HepG2 (cell line): ENCODE measurements around the gene MCMBP. TPM values are rescaled to one million over a fixed set of nuclear protein-coding genes. Genes with fewer than 3 reads are reported as not detected.

Experiments used
- ATAC-seq: fragments of 200-7000 bp; cut with Tn5 transposase; 3 replicates; pipeline ENCODE4 v1.9.1; 2020; ENCODE audit warnings: mild to moderate bottlenecking, moderate library complexity
- BruUV-seq: library from RNA; stranded (reverse); fragments of 400-500 nt; replicated peaks from 2 replicates; lab custom pipeline; 2021; lab: Mats Ljungman, UMichigan
- CTCF ChIA-PET: fragments of 300-600 bp; formaldehyde crosslinking; extraction: SDS; loops from one replicate; lab custom pipeline; 2021; ENCODE audit warnings: low total read pairs, inconsistent platforms, low intra/inter-chr PET ratio; lab: Yijun Ruan, JAX
- POLR2A ChIA-PET: fragments of 350-600 bp; sonication (Branson Sonifier 250); formaldehyde crosslinking; loops from one replicate; lab custom pipeline; 2020; ENCODE audit warnings: antibody characterized with exemption, inconsistent platforms; lab: Yijun Ruan, JAX
- DNase-seq: peaks from one replicate; pipeline ENCODE4 v3.0.0-alpha.2; 2015; ENCODE audit warnings: low spot score
- FAIRE-seq: peaks from 3 replicates; lab custom pipeline; 2011; peaks lifted over from hg19 to GRCh38; lab: Jason Lieb, UNC
- H2AFZ ChIP-seq: one replicate; pipeline ENCODE4 v1.6.1; 2011; ENCODE audit warnings: low read length, inconsistent platforms
- H3K27ac ChIP-seq: fragments of 300-600 bp; 3 replicates; pipeline ENCODE4 v1.8.0; 2011; ENCODE audit warnings: mixed run types, mild to moderate bottlenecking, mixed read lengths, low read length, inconsistent platforms; ENCODE audit not compliant: insufficient read depth; ENCODE audit errors: extremely low read length
- H3K27me3 ChIP-seq, 2 experiments: fragments of 200-600 bp in 1 of 2; 2 replicates in 1 of 2; 3 replicates in 1 of 2; pipeline versions ENCODE4 v1.6.0 to v1.8.0; 2011; ENCODE audit warnings: low read length in 2 of 2, mild to moderate bottlenecking in 2 of 2, moderate library complexity in 2 of 2, inconsistent platforms in 1 of 2; ENCODE audit not compliant: insufficient read depth in 2 of 2, control insufficient read depth in 1 of 2
- H3K36me3 ChIP-seq, 2 experiments: fragments of 200-600 bp in 1 of 2; replicated peaks in 1 of 2; 2 replicates in 1 of 2; 3 replicates in 1 of 2; pipeline versions ENCODE4 v1.5.1 to v1.8.0; 2011; ENCODE audit warnings: low read length in 2 of 2, inconsistent platforms in 1 of 2; ENCODE audit not compliant: insufficient read depth in 2 of 2, control insufficient read depth in 1 of 2
- H3K4me1 ChIP-seq: 2 replicates; pipeline ENCODE4 v1.5.1; 2012; ENCODE audit warnings: low read length, inconsistent platforms; ENCODE audit not compliant: insufficient read depth
- H3K4me2 ChIP-seq: 2 replicates; pipeline ENCODE4 v1.6.0; 2011; ENCODE audit warnings: low read depth, low read length, inconsistent platforms
- H3K4me3 ChIP-seq, 3 experiments: fragments of 200-600 bp in 1 of 3; sonication (generic), shearing (Covaris generic) in 1 of 3; replicated peaks in 1 of 3; 2 replicates each; pipeline ENCODE4 v1.5.1; 2011 to 2016; ENCODE audit warnings: low read length in 3 of 3, inconsistent platforms in 2 of 3, low read depth in 2 of 3, mild to moderate bottlenecking in 2 of 3, control low read depth in 1 of 3, mixed read lengths in 1 of 3; ENCODE audit not compliant: insufficient read depth in 1 of 3
- H3K79me2 ChIP-seq: one replicate; pipeline ENCODE4 v1.6.1; 2011; ENCODE audit warnings: low read length, inconsistent platforms; ENCODE audit not compliant: insufficient read depth
- H3K9ac ChIP-seq: 2 replicates; pipeline ENCODE4 v1.6.0; 2011; ENCODE audit warnings: mild to moderate bottlenecking, low read depth, low read length, inconsistent platforms; ENCODE audit not compliant: insufficient read depth
- H3K9me3 ChIP-seq: 2 replicates; pipeline ENCODE4 v1.5.1; 2012; ENCODE audit warnings: mild to moderate bottlenecking, low read length
- H4K20me1 ChIP-seq: 2 replicates; pipeline ENCODE4 v1.6.0; 2011; ENCODE audit warnings: inconsistent platforms, mild to moderate bottlenecking, low read length, moderate library complexity; ENCODE audit not compliant: insufficient read depth
- CHD2 ChIP-seq: IDR thresholded peaks from 2 replicates; pipeline ENCODE4 v1.6.1; 2011; ENCODE audit warnings: low read depth, low read length, improper control_type of control experiment
- GRHL1 ChIP-seq: sonication (generic); formaldehyde crosslinking; conservative IDR thresholded peaks from 2 replicates; pipeline ENCODE4 v1.8.0; 2022; ENCODE audit warnings: missing genetic modification reagents
- NR0B2 ChIP-seq: sonication (generic); formaldehyde crosslinking; IDR thresholded peaks from 2 replicates; pipeline ENCODE4 v1.4.0; 2020; ENCODE audit warnings: mild to moderate bottlenecking, missing genetic modification reagents
- PATZ1 ChIP-seq: sonication (generic); formaldehyde crosslinking; IDR thresholded peaks from 2 replicates; pipeline ENCODE4 v1.4.0; 2020; ENCODE audit warnings: missing genetic modification reagents
- RFXAP ChIP-seq: sonication (generic); formaldehyde crosslinking; IDR thresholded peaks from 2 replicates; pipeline ENCODE4 v1.4.0; 2020; ENCODE audit warnings: missing genetic modification reagents, borderline replicate concordance
- SALL2 ChIP-seq: sonication (generic); formaldehyde crosslinking; IDR thresholded peaks from 2 replicates; pipeline ENCODE4 v1.8.1; 2023; ENCODE audit warnings: mild to moderate bottlenecking, missing genetic modification reagents, inconsistent platforms
- SMARCC2 ChIP-seq: fragments of 450-650 bp; IDR thresholded peaks from 2 replicates; pipeline ENCODE4 v1.6.1; 2017; ENCODE audit warnings: antibody characterized with exemption, mild to moderate bottlenecking
- TFAP4 ChIP-seq: sonication (generic); IDR thresholded peaks from 2 replicates; pipeline ENCODE4 v1.6.1; 2016; ENCODE audit warnings: low read depth, borderline replicate concordance
- ZFX ChIP-seq: sonication (generic); formaldehyde crosslinking; IDR thresholded peaks from 2 replicates; pipeline ENCODE4 v1.4.0; 2020; ENCODE audit warnings: mild to moderate bottlenecking, low read depth, missing genetic modification reagents, moderate library complexity
- ZIK1 ChIP-seq: sonication (generic); formaldehyde crosslinking; IDR thresholded peaks from 2 replicates; pipeline ENCODE4 v1.5.0; 2020; ENCODE audit warnings: mild to moderate bottlenecking, low read depth, missing genetic modification reagents, borderline replicate concordance
- ZNF224 ChIP-seq: sonication (generic); formaldehyde crosslinking; IDR thresholded peaks from 2 replicates; pipeline ENCODE4 v1.5.0; 2020; ENCODE audit warnings: mild to moderate bottlenecking, missing genetic modification reagents
- ZNF383 ChIP-seq: sonication (generic); formaldehyde crosslinking; IDR thresholded peaks from 2 replicates; pipeline ENCODE4 v1.4.0; 2020; ENCODE audit warnings: missing genetic modification reagents, mild to moderate bottlenecking, borderline replicate concordance
- ZNF589 ChIP-seq: sonication (generic); formaldehyde crosslinking; conservative IDR thresholded peaks from 2 replicates; pipeline ENCODE4 v1.8.0; 2022; ENCODE audit warnings: mild to moderate bottlenecking, moderate library complexity, missing genetic modification reagents
- WGBS: methylation state at CpG from one replicate; pipeline ENCODE4 v1.1.6; 2017; ENCODE audit warnings: low lambda C conversion rate; 5-methylcytosine and 5-hydroxymethylcytosine counted together
- in situ Hi-C: cut with HindIII; loops from 2 replicates; pipeline ENCODE4 v1.10.0; 2017; ENCODE audit warnings: low pct_unique_long_range_greater_than_20kb; ENCODE audit not compliant: extremely low pct_ligation_motif_present
- intact Hi-C: fragments of 100-400 bp; cut with micrococcal nuclease; formaldehyde crosslinking; loops from one replicate; pipeline ENCODE4 v1.10.0; 2022; ENCODE audit not compliant: unreplicated experiment
- polyA plus RNA-seq, 8 experiments: library from polyadenylated mRNA; depleted of rRNA in 3 of 8; stranded (reverse) in 7 of 8; unstranded in 1 of 8; fragments of >200 nt; fragmentation: Illumina TruSeq in 4 of 8; extraction: Trizol in 4 of 8; gene quantifications; 2 replicates each; pipeline versions ENCODE4 v1.2.1 to v1.2.3, GENCODE V29; 2011 to 2016; ENCODE audit warnings: low read depth in 4 of 8, missing spikeins in 1 of 8, mixed read lengths in 1 of 8; ENCODE audit not compliant: insufficient read depth in 1 of 8
- total RNA-seq, 5 experiments: library from RNA; depleted of rRNA; stranded (reverse); fragments of >200 nt; fragmentation: Illumina TruSeq; extraction: Trizol; gene quantifications; 2 replicates each; pipeline ENCODE4 v1.2.3, GENCODE V29; 2016; ENCODE audit warnings: low read depth in 1 of 5

MCMBP gene
- total and polyA plus RNA-seq, 2 of the 13 experiments (the other 11 are each of a cell fraction or from before 2014, with no cell fraction given): 35.7 to 62.4 TPM

- no peak for TF ChIP-seq PATZ1 (CRISPR knock-in tag)
- TF ChIP-seq RFXAP: no peak
- no peak for TF ChIP-seq ZIK1
- TF ChIP-seq SMARCC2: no peak
Measured at GRCh38 chr10:119805702-119806230, 66.9 kb downstream of the MCMBP start (continued).

GRCh38 chr10:119803264-119803663, 69.4 kb downstream of the MCMBP start:
- WGBS: 100% methylated on average over 1 of the region's 1 CpG
- no peaks in the 10 kb centered on the region for H3K4me1 ChIP-seq
- H3K36me3 ChIP-seq: peaks cover 1 to 32% of the 10 kb centered on the region in 2 experiments; a peak in 4 of 5 replicates
- no peaks in the 10 kb centered on the region for H3K79me2 ChIP-seq
- in situ Hi-C loops: no loop called here
- ChIA-PET POLR2A (no interaction called here), CTCF (no interaction called here)
- no peak overlapping the region for H3K4me3 ChIP-seq
- H3K27me3 ChIP-seq: no peaks in the 10 kb centered on the region
- intact Hi-C loops: no loop called here
- no peak overlapping the region for H2AFZ ChIP-seq
- FAIRE-seq (no peak), ATAC-seq (no peak), DNase-seq (no peak)
- H3K4me2 ChIP-seq: no peak overlapping the region
- BruUV-seq: no TSS peak
- no peaks in the 10 kb centered on the region for H4K20me1 ChIP-seq
- no peaks in the 10 kb centered on the region for H3K9me3 ChIP-seq
- H3K27ac ChIP-seq: no peak overlapping the region
- TF ChIP-seq NR0B2 (CRISPR knock-in tag) (no peak), CHD2 (no peak), ZFX (CRISPR knock-in tag) (no peak), SALL2 (CRISPR knock-in tag) (no peak), GRHL1 (CRISPR knock-in tag) (no peak), ZNF383 (CRISPR knock-in tag) (no peak), TFAP4 (no peak), ZNF589 (no peak), ZNF224 (CRISPR knock-in tag) (no peak)
- no peak overlapping the region for H3K9ac ChIP-seq
